Nephron progenitor cell (in vitro differentiated cells): ENCODE data around the gene MTERF4.

ENCODE experiments used
- DNase-seq: peaks from one replicate; pipeline ENCODE4 v3.0.0; 2021
- H3K27ac Mint-ChIP-seq: 2 replicates; pipeline ENCODE4 v1.8.0; 2021; ENCODE audit warnings: mild to moderate bottlenecking, moderate library complexity, mixed read lengths
- H3K27me3 Mint-ChIP-seq: 2 replicates; pipeline ENCODE4 v1.8.0; 2021; ENCODE audit warnings: mild to moderate bottlenecking, low read depth, mixed read lengths; ENCODE audit not compliant: poor library complexity
- H3K36me3 Mint-ChIP-seq: 2 replicates; pipeline ENCODE4 v1.8.0; 2021; ENCODE audit warnings: low read depth, mixed read lengths
- H3K4me1 Mint-ChIP-seq: 2 replicates; pipeline ENCODE4 v1.8.0; 2021; ENCODE audit warnings: mixed read lengths
- H3K4me3 Mint-ChIP-seq: 2 replicates; pipeline ENCODE4 v1.8.0; 2021; ENCODE audit warnings: mild to moderate bottlenecking, moderate library complexity, mixed read lengths
- H3K9me3 Mint-ChIP-seq: 2 replicates; pipeline ENCODE4 v1.8.0; 2021; ENCODE audit warnings: mild to moderate bottlenecking, moderate library complexity, mixed read lengths
- CTCF ChIP-seq: fragments of 200-600 bp; sonication (generic); IDR thresholded peaks from 2 replicates; pipeline ENCODE4 v1.5.0; 2021; ENCODE audit warnings: antibody characterized with exemption

Gene MTERF4

GRCh38 chr2:241102239-241102803, at the start of gene MTERF4:
Gene MTERF4 (minus strand): TSS chr2:241102287. CDS start chr2:241102273, 14 bp downstream.
- H3K4me3 Mint-ChIP-seq, result peak within 1 kb of the TSS; percentile 98
- TF ChIP-seq CTCF, result no peak
- peaks cover 24% of the 10 kb centered on the region for H3K4me1 Mint-ChIP-seq
- no peaks in the 10 kb centered on the region for H3K9me3 Mint-ChIP-seq
- H3K27me3 Mint-ChIP-seq, result no peaks in the 10 kb centered on the region
- peaks cover 26% of the 10 kb centered on the region for H3K36me3 Mint-ChIP-seq
- peak within 1 kb of the TSS; percentile 97 for H3K27ac Mint-ChIP-seq
- peak; percentile 87 for DNase-seq

- peaks cover 9% of the 10 kb centered on the region for H3K27me3 Mint-ChIP-seq
- no peak for TF ChIP-seq CTCF
- H3K4me1 Mint-ChIP-seq, result peaks cover 34% of the 10 kb centered on the region
- H3K4me3 Mint-ChIP-seq, result peak overlapping the region; percentile 93
- no peaks in the 10 kb centered on the region for H3K9me3 Mint-ChIP-seq
- H3K36me3 Mint-ChIP-seq, result peaks cover 5% of the 10 kb centered on the region
- peak overlapping the region; percentile 9 for H3K27ac Mint-ChIP-seq
- DNase-seq, result no peak
These were observed 48.8 kb upstream of the MTERF4 start for GRCh38 chr2:241150660-241151530.

GRCh38 chr2:241149925-241150659, 48.0 kb upstream of the MTERF4 start, which contains the start of gene PPP1R7:
Gene PPP1R7 (plus strand): TSS chr2:241150467. CDS start chr2:241150496, 29 bp downstream.
- Mint-ChIP-seq H3K9me3 (no peaks in the 10 kb centered on the region), H3K4me3 (peak within 1 kb of the TSS; percentile 93), H3K36me3 (peaks cover 5% of the 10 kb centered on the region), H3K27me3 (peaks cover 11% of the 10 kb centered on the region), H3K4me1 (peaks cover 34% of the 10 kb centered on the region), H3K27ac (peak within 1 kb of the TSS; percentile 96)
- peak; percentile 94 for DNase-seq
- TF ChIP-seq CTCF, result no peak

GRCh38 chr2:241149675-241149924, 47.5 kb upstream of the MTERF4 start:
- DNase-seq, result no peak
- Mint-ChIP-seq H3K9me3 (no peaks in the 10 kb centered on the region), H3K27me3 (peaks cover 12% of the 10 kb centered on the region), H3K4me1 (peaks cover 34% of the 10 kb centered on the region), H3K4me3 (peak overlapping the region; percentile 93), H3K27ac (no peak overlapping the region), H3K36me3 (peaks cover 5% of the 10 kb centered on the region)
- no peak for TF ChIP-seq CTCF

GRCh38 chr2:241148891-241149674, 47.0 kb upstream of the MTERF4 start, which contains the start of gene PASK:
Gene PASK (minus strand): TSS chr2:241149472. CDS start chr2:241143032, 6,440 bp downstream.
- Mint-ChIP-seq H3K9me3 (no peaks in the 10 kb centered on the region), H3K4me1 (peaks cover 34% of the 10 kb centered on the region), H3K27me3 (peaks cover 12% of the 10 kb centered on the region), H3K36me3 (peaks cover 5% of the 10 kb centered on the region), H3K27ac (peak within 1 kb of the TSS; percentile 96), H3K4me3 (peak within 1 kb of the TSS; percentile 93)
- no peak for TF ChIP-seq CTCF
- peak; percentile 89 for DNase-seq
